Mesenteric fat pad (tissue), 1 donor: ENCODE data around the gene FRY. TPM values are rescaled to one million over a fixed set of nuclear protein-coding genes. Genes with fewer than 3 reads are reported as not detected.
"Not testable (repeated sequence)": the region's sequence is repeated elsewhere in the genome, so short reads cannot be mapped to it uniquely, and the experiment has no call there.

Experiments
- DNase-seq: peaks from one replicate; pipeline ENCODE4 v3.0.0-alpha.2; 2020; ENCODE audit warnings: low spot score
- long read RNA-seq: library from polyadenylated mRNA; unstranded; transcript quantifications from one replicate; pipeline ENCODE4 v2.0.0, GENCODE V29; 2020
- total RNA-seq: library from RNA; stranded (reverse); fragmentation: NEBNext Ultra II Directional; extraction: Animal tissue kit (Norgen Biotek cat#: 25700); gene quantifications from one replicate; pipeline ENCODE4 v1.2.1, GENCODE V29; 2021
- donor health status: DM: yes; HTN: yes; CAD: no.

The FRY gene
- 31.8 TPM for total RNA-seq
- long read RNA-seq, partial matches to known transcripts: 31 of 47 reads
- long read RNA-seq, other reads (novel, unspliced or antisense): 14 of 47 reads

- DNase-seq: peak; percentile 90
Observed at GRCh38 chr13:32031025-32031814, at the start of gene FRY. TSS of gene FRY (plus strand) at chr13:32031774. CDS start at chr13:32031796, 22 bp downstream.

GRCh38 chr13:31982124-31982523 is 49.5 kb upstream of the FRY start:
- DNase-seq: no peak

GRCh38 chr13:31982540-31982939 is 49.0 kb upstream of the FRY start:
- DNase-seq: no peak

- not testable (repeated sequence) for DNase-seq
Observed at GRCh38 chr13:31983696-31984095, 47.9 kb upstream of the FRY start.

- DNase-seq: not testable (repeated sequence)
Observed at GRCh38 chr13:31984388-31984787, 47.2 kb upstream of the FRY start.

GRCh38 chr13:31986676-31987470 is 44.7 kb upstream of the FRY start:
- DNase-seq: no peak

- DNase-seq: no peak
Observed at GRCh38 chr13:31987535-31988170, 43.9 kb upstream of the FRY start.

- DNase-seq: not testable (repeated sequence)
Observed at GRCh38 chr13:31994367-31994766, 37.2 kb upstream of the FRY start.

- DNase-seq: no peak
Observed at GRCh38 chr13:31996601-31997000, 35.0 kb upstream of the FRY start.

GRCh38 chr13:31997641-31998040 is 33.9 kb upstream of the FRY start:
- DNase-seq: no peak

GRCh38 chr13:31998131-31998530 is 33.4 kb upstream of the FRY start:
- no peak for DNase-seq

GRCh38 chr13:32000754-32001153 is 30.8 kb upstream of the FRY start:
- not testable (repeated sequence) for DNase-seq

- no peak for DNase-seq
Observed at GRCh38 chr13:32001154-32001768, 30.3 kb upstream of the FRY start.

- no peak for DNase-seq
Observed at GRCh38 chr13:32001769-32002168, 29.8 kb upstream of the FRY start.

GRCh38 chr13:32002873-32003272 is 28.7 kb upstream of the FRY start:
- DNase-seq: no peak

- DNase-seq: no peak
Observed at GRCh38 chr13:32007494-32007893, 24.1 kb upstream of the FRY start.

GRCh38 chr13:32008518-32009175 is 22.9 kb upstream of the FRY start:
- no peak for DNase-seq

GRCh38 chr13:32009362-32009761 is 22.2 kb upstream of the FRY start:
- no peak for DNase-seq

GRCh38 chr13:32010136-32010535 is 21.4 kb upstream of the FRY start:
- DNase-seq: no peak

- no peak for DNase-seq
Observed at GRCh38 chr13:32011971-32012370, 19.6 kb upstream of the FRY start.

GRCh38 chr13:32013181-32013580 is 18.4 kb upstream of the FRY start:
- no peak for DNase-seq
